H54 (cell line): ENCODE data around the gene MAP2K6.

Source experiments
- DNase-seq: peaks from one replicate; pipeline ENCODE4 v3.0.0; 2011; ENCODE audit warnings: low spot score, mixed read lengths; ENCODE audit not compliant: insufficient read length
- FAIRE-seq: peaks from 3 replicates; lab custom pipeline; 2011; peaks lifted over from hg19 to GRCh38; lab: Jason Lieb, UNC
- POLR2A ChIP-seq: IDR thresholded peaks from 2 replicates; pipeline ENCODE4 v1.6.1; 2011; ENCODE audit warnings: low read depth, mild to moderate bottlenecking, low read length

The MAP2K6 gene

DNA sequence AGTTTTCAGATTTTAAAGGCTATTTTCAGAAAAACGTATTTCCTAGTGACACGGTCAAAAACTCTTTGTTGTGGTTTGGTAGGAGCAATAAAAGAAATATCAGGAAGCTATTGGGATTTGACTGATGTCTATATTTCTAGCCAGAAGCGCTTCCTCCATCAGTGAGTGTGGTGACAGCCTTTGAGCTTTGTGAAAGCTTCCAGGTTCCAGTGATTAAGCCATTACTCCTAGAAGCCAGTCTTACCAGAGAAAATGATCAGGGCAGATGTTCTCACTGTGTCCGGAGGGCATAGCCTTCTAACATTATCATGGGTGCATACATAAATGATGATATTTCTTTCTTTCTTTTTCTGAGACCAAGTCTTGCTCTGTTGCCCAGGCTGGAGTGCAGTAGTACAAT is 39.6 kb downstream of the MAP2K6 start:
- no peak for FAIRE-seq
- DNase-seq: no peak
- no peak for TF ChIP-seq POLR2A

- no peak for FAIRE-seq
- no peak for DNase-seq
- TF ChIP-seq POLR2A: no peak
These were observed 40.5 kb downstream of the MAP2K6 start for GRCh38 chr17:69455040-69455439.

- FAIRE-seq (no peak), DNase-seq (no peak)
- TF ChIP-seq POLR2A: no peak
These were observed 43.1 kb downstream of the MAP2K6 start for GRCh38 chr17:69457603-69458002.

DNA sequence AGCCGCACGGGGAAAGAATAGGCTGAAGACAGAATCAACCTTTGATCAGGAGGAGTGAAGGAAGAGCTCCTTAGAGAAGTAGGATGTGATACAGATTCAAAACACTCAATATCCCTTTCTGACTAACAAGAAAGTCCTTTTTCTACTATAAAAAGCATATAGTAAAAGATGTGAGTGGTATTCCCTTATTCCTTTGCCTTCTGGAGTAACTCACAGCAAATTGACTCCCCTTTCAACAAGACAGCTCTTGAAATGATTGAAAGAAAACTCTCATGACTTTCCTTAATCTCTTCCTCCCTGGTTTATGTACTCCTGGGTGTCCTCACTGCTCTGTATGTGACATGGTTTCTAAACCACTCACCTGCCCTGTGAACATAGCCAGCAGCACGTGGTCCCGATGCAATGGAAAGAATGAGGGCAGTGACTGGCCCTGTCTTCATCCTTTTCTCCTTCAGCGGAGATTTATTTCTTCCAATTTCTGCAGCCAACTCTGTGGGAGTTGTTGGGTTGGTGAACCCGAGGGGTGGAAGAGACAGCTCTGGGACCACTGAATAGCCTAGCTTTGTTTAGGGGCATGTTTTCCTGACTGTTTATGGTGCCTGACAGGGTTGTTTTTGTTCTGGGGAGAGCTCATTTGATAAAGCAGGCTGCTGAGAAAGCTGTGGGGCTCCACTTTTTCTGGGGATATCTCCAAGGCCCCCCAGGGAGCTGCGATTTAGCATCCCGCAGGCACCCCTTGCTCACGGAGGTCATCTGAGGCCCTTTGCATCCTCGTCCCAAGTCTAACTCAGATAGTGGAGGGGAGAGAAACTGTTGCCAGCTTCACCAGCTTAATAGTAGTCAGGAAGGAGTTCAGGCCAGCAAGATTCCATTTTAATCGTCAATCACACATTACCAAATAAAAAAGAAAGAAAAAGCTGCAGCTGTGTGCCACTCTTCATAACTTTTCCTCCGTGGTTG is 46.7 kb downstream of the MAP2K6 start:
- DNase-seq (no peak), FAIRE-seq (no peak)
- TF ChIP-seq POLR2A: no peak

- no peak for FAIRE-seq
- no peak for TF ChIP-seq POLR2A
- no peak for DNase-seq
These were observed 47.5 kb downstream of the MAP2K6 start for GRCh38 chr17:69461951-69462369.

DNA sequence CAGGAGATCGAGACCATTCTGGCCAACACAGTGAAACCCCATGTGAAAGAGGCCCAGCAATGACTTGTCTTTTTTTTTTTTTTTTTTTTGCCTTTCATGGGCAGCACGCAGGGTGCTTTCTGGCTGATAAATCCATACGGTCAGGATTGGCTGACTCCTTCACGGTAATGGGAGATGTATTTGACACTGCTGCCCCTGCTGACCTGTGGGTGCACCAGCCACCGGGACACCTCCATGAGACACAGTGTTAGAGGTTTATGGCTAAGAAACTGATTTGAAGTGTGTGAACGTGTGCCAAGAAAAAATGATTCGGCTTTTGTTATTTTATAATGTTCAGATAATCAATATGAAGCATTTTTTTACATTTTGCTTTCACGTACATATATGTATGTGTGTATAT is 48.4 kb downstream of the MAP2K6 start:
- no peak for DNase-seq
- no peak for TF ChIP-seq POLR2A
- no peak for FAIRE-seq

DNA sequence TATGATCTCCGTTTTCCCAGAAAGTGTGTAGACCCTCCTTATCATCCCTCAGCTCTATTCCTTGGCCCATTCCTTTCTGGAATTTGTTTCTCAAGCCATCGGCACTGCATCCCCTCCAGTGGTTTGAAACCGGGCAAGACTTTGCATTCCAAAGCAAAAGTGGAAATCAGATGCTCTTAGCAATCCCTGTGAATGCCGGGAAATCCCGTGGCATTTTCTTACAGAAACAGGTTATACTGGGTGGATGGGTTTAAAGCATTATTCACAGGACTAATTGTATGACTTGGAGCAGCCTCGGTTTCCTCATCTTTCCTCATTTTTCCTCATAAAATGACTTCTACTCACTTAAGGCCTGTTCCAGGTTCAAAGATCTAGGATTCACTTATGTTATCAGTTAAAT is 52.0 kb downstream of the MAP2K6 start:
- TF ChIP-seq POLR2A: no peak
- FAIRE-seq (no peak), DNase-seq (no peak)

- DNase-seq: no peak
- no peak for TF ChIP-seq POLR2A
- no peak for FAIRE-seq
These were observed 52.6 kb downstream of the MAP2K6 start for GRCh38 chr17:69466905-69467667.

DNA sequence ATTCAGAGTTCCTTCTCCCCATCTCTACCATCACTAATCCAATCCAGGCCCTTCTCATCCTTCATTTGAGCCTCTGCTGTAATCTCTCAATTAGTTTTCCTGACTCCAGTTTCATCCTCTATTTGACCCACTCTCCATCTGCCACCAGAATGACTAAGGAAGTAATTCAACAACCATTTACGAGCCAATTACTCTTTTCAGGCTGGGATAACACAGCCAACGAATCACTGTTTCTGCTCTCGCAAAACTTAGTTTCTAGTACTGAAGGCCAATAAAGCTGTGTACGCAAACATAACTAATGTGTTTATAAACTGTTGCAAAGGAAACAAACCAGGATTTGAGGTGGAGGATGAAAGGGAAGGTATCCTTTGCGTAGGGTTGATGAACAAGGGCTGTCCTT is 53.7 kb downstream of the MAP2K6 start:
- TF ChIP-seq POLR2A: no peak
- DNase-seq: no peak
- FAIRE-seq: no peak

- no peak for FAIRE-seq
- no peak for TF ChIP-seq POLR2A
- DNase-seq: no peak
These were observed 56.2 kb downstream of the MAP2K6 start for GRCh38 chr17:69470702-69471101.

GRCh38 chr17:69471406-69471805 is 56.9 kb downstream of the MAP2K6 start:
- TF ChIP-seq POLR2A: no peak
- DNase-seq: no peak
- FAIRE-seq: no peak

DNA sequence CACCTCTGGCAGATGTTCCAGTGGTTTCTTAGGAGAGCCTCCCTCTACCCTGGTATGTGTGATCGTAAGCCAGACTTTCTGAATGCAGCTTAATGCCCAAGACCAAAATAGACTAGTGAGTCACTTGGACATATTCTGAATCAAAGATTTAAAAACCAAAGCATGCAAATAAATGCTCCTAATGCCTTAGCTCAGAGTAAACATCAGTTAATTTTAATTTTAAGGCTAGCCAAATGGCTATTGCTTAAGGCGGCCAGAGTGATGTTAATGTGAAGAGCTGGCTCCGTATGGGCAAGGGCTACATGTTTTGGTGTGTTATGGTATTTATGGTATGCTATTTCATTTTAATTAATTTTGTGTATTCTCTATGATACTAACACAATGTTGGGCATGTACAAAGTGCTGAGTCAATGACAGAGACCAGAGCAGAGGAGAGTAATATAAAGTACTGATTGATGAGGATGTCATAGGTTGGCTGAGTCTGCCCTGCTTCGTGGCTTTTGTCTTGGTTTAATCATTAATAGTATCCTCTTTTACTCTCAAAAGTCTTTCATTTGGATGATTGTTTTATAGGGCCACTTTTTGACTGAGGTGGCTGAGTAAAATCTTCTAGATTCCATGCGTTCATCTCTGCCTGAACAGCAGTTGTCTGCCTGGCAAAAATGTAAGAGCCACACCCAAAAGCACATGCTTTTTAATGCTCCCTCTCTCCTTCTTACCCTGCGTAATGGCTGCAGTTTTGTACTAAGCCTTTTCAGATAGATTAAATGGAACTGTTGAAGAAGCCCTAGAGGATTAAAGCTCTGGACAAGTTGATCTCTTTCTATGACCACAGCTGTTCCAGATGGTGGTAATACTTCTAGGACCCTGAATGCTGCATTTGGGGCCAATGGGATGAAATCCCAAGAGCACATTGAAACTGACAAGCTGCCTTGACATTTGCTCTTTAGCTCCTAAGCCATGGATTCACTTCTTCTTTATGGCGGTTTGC is 59.6 kb downstream of the MAP2K6 start:
- no peak for TF ChIP-seq POLR2A
- no peak for FAIRE-seq
- no peak for DNase-seq

DNA sequence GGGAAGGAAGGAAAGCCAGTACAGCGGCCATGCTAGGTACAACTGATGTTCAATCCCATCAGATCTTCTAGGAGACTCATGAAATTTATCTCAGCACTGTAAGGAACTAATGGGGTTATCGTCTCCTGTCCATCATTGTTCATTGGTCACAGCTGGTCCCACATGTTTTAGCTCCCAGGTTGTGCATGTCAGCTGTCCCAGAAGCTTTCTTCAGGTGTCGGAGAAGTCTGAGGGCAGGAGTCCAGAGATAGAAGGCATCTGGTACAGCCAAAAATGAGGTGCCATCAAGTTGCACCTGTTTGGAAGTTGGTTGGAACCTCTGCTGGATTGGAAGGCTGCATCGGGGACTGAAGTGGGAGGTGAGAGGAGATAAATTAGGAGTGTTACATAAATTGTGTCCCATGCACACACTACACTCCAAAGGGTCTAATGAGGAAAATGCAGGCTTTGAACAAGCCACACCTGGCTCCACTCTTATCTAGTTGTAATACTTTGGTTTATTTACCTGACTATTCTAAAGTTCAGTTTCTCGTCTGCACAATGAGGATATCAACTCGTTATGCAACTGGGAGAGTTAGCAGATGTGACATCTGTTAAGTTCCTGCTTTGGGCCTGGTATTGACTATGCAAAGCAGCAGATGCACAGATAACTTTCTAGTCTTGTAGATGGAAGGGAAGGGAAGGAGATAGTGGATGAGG is 62.9 kb downstream of the MAP2K6 start:
- TF ChIP-seq POLR2A: no peak
- no peak for FAIRE-seq
- DNase-seq: no peak
